A549 (cell line): ENCODE results near the gene GABPA.

Experiments
- CEBPB ChIP-seq, 2 experiments: fragments of >200 bp in 1 of 2; sonication (Bioruptor Twin) in 1 of 2; formaldehyde crosslinking in 1 of 2; IDR thresholded peaks; 2 replicates each; pipeline ENCODE4 v1.6.1; 2012 to 2016
- EP300 ChIP-seq, 2 experiments: fragments of >200 bp; sonication (Bioruptor Twin); formaldehyde crosslinking; IDR thresholded peaks; 2 replicates in 1 of 2; 3 replicates in 1 of 2; pipeline ENCODE4 v1.6.1; 2016 to 2017
- MAFK ChIP-seq: fragments of 450-650 bp; IDR thresholded peaks from 2 replicates; pipeline ENCODE4 v1.6.1; 2014; ENCODE audit not compliant: partially characterized antibody
- POLR2A ChIP-seq: IDR thresholded peaks from 2 replicates; pipeline ENCODE4 v1.6.1; 2012; ENCODE audit warnings: mild to moderate bottlenecking, low read length
- TF ChIP-seq, protein P1 (sequence below): fragments of >200 bp; sonication (Bioruptor Twin); formaldehyde crosslinking; IDR thresholded peaks from 3 replicates; pipeline ENCODE4 v1.5.1; 2016

DNA sequence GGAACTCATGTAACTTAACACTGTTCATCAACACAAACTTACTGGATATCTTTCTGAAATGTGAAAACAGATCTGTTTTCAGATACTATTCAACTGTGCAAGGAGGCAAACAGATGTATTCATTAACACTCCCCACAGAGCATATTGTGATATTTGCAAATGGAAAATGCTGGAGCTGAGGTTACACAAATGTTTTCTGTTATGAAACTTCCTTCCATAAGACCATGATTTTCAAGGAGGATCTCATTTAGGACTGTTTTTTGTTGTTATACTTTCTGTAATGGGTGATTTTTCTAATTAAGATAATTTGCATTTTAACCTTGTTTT lies 56.1 kb downstream of the GABPA start:
- TF ChIP-seq POLR2A = no peak
- TF ChIP-seq, protein P1, sequence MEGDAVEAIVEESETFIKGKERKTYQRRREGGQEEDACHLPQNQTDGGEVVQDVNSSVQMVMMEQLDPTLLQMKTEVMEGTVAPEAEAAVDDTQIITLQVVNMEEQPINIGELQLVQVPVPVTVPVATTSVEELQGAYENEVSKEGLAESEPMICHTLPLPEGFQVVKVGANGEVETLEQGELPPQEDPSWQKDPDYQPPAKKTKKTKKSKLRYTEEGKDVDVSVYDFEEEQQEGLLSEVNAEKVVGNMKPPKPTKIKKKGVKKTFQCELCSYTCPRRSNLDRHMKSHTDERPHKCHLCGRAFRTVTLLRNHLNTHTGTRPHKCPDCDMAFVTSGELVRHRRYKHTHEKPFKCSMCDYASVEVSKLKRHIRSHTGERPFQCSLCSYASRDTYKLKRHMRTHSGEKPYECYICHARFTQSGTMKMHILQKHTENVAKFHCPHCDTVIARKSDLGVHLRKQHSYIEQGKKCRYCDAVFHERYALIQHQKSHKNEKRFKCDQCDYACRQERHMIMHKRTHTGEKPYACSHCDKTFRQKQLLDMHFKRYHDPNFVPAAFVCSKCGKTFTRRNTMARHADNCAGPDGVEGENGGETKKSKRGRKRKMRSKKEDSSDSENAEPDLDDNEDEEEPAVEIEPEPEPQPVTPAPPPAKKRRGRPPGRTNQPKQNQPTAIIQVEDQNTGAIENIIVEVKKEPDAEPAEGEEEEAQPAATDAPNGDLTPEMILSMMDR = no peak
- no peak for TF ChIP-seq EP300 (IDR thresholded peaks at IDR 0.05)
- TF ChIP-seq CEBPB (IDR thresholded peaks at IDR 0.05) = no peak
- TF ChIP-seq MAFK = no peak
